Measurements from ENCODE around the gene RNF144A.

GRCh38 chr2:6954586-6954985 lies 37.4 kb downstream of the RNF144A start:
- no peak for TF ChIP-seq CTCF (IDR thresholded peaks at IDR 0.05)
- no peak for TF ChIP-seq POLR2A (IDR thresholded peaks at IDR 0.05)

All from tibial nerve (tissue), 3 donors.